ENCODE results near the gene SAMD4B.

- TF ChIP-seq CTCF (IDR thresholded peaks at IDR 0.05) (no peak), EP300 (IDR thresholded peaks at IDR 0.05; ENCODE audit: low read depth) (peak; percentile 99), POLR2A (IDR thresholded peaks at IDR 0.05) (peak; percentile 85), POLR2AphosphoS5 (IDR thresholded peaks at IDR 0.05) (peak; percentile 92 to 96 (median 95))
Measured at GRCh38 chr19:39403331-39404312, 61.4 kb downstream of the SAMD4B start.
